KMS-11 (cell line): ENCODE results near the gene CDC42BPA.

ENCODE experiments used
- H2AFZ ChIP-seq: fragments of 200-600 bp; sonication (generic); 2 replicates; pipeline ENCODE4 v1.6.1; 2016; ENCODE audit warnings: antibody characterized with exemption, mixed run types, low read depth
- H3K27ac ChIP-seq: fragments of 200-600 bp; sonication (generic); 2 replicates; pipeline ENCODE4 v1.6.1; 2016; ENCODE audit warnings: mild to moderate bottlenecking, mixed run types
- H3K27me3 ChIP-seq: fragments of 200-600 bp; sonication (generic); 2 replicates; pipeline ENCODE4 v1.6.1; 2017; ENCODE audit warnings: mild to moderate bottlenecking, low read depth, mixed run types, moderate library complexity; ENCODE audit not compliant: insufficient read depth
- H3K36me3 ChIP-seq: fragments of 200-600 bp; sonication (generic); 2 replicates; pipeline ENCODE4 v1.6.1; 2017; ENCODE audit warnings: mild to moderate bottlenecking, mixed run types; ENCODE audit not compliant: insufficient read depth
- H3K4me1 ChIP-seq: fragments of 200-600 bp; sonication (generic); 2 replicates; pipeline ENCODE4 v1.6.1; 2016; ENCODE audit warnings: mild to moderate bottlenecking, low read depth, mixed run types; ENCODE audit not compliant: poor library complexity, severe bottlenecking
- H3K4me2 ChIP-seq: fragments of 200-600 bp; sonication (generic); 2 replicates; pipeline ENCODE4 v1.7.0; 2016; ENCODE audit warnings: mild to moderate bottlenecking, mixed run types
- H3K4me3 ChIP-seq: fragments of 200-600 bp; sonication (generic); IDR thresholded peaks from 2 replicates; pipeline ENCODE4 v1.6.1; 2017; ENCODE audit warnings: low read depth, low read length, mixed read lengths; ENCODE audit not compliant: insufficient read depth
- H3K79me2 ChIP-seq: fragments of 200-600 bp; sonication (generic); 2 replicates; pipeline ENCODE4 v1.6.1; 2016; ENCODE audit warnings: low read depth, mixed run types; ENCODE audit not compliant: insufficient read depth
- H3K9ac ChIP-seq: fragments of 200-600 bp; sonication (generic); 2 replicates; pipeline ENCODE4 v1.6.1; 2016; ENCODE audit warnings: mild to moderate bottlenecking, mixed run types
- H4K20me1 ChIP-seq: fragments of 200-600 bp; sonication (generic); 2 replicates; pipeline ENCODE4 v1.6.1; 2016; ENCODE audit warnings: mild to moderate bottlenecking, mixed run types; ENCODE audit not compliant: insufficient read depth
- CTCF ChIP-seq: fragments of 200-600 bp; sonication (generic); conservative IDR thresholded peaks from 2 replicates; pipeline ENCODE4 v1.6.1; 2017; ENCODE audit warnings: low read depth, mild to moderate bottlenecking, antibody characterized with exemption, low read length, moderate library complexity, mixed read lengths

CDC42BPA gene

GRCh38 chr1:226962421-226963391 lies 355.6 kb downstream of the CDC42BPA start:
- H2AFZ ChIP-seq: no peak overlapping the region
- H3K36me3 ChIP-seq: no peaks in the 10 kb centered on the region; the same call in 1 of the 2 replicates
- H3K4me1 ChIP-seq: no peaks in the 10 kb centered on the region
- H3K4me2 ChIP-seq: no peak overlapping the region
- H3K27ac ChIP-seq: no peak overlapping the region
- no peak overlapping the region for H3K9ac ChIP-seq
- H3K4me3 ChIP-seq: no peak overlapping the region
- no peaks in the 10 kb centered on the region for H4K20me1 ChIP-seq
- peaks cover under 1% of the 10 kb centered on the region; the same call in 1 of the 2 replicates for H3K79me2 ChIP-seq
- no peak for TF ChIP-seq CTCF
- H3K27me3 ChIP-seq: no peaks in the 10 kb centered on the region

- no peak overlapping the region for H3K4me2 ChIP-seq
- no peaks in the 10 kb centered on the region for H4K20me1 ChIP-seq
- H3K36me3 ChIP-seq: no peaks in the 10 kb centered on the region; the same call in 1 of the 2 replicates
- H3K4me3 ChIP-seq: no peak overlapping the region
- H2AFZ ChIP-seq: no peak overlapping the region
- no peaks in the 10 kb centered on the region for H3K4me1 ChIP-seq
- TF ChIP-seq CTCF: no peak
- no peaks in the 10 kb centered on the region for H3K27me3 ChIP-seq
- peaks cover 7% of the 10 kb centered on the region; the same call in 1 of the 2 replicates for H3K79me2 ChIP-seq
- H3K27ac ChIP-seq: no peak overlapping the region
- H3K9ac ChIP-seq: no peak overlapping the region
These were observed 357.1 kb downstream of the CDC42BPA start for GRCh38 chr1:226960944-226961765.

GRCh38 chr1:226960256-226960655 lies 358.0 kb downstream of the CDC42BPA start:
- no peak for TF ChIP-seq CTCF
- Histone ChIP-seq H3K4me3 (no peak overlapping the region), H3K36me3 (no peaks in the 10 kb centered on the region; the same call in 1 of the 2 replicates), H3K27ac (no peak overlapping the region), H3K79me2 (peaks cover 7% of the 10 kb centered on the region; the same call in 1 of the 2 replicates), H3K27me3 (no peaks in the 10 kb centered on the region), H3K4me2 (no peak overlapping the region), H3K9ac (no peak overlapping the region), H2AFZ (no peak overlapping the region), H3K4me1 (no peaks in the 10 kb centered on the region), H4K20me1 (no peaks in the 10 kb centered on the region)

- H4K20me1 ChIP-seq: no peaks in the 10 kb centered on the region
- H3K79me2 ChIP-seq: peaks cover 19% of the 10 kb centered on the region; the same call in 1 of the 2 replicates
- H3K27ac ChIP-seq: no peak overlapping the region
- H3K4me1 ChIP-seq: no peaks in the 10 kb centered on the region
- no peak overlapping the region for H2AFZ ChIP-seq
- H3K4me2 ChIP-seq: no peak overlapping the region
- no peak overlapping the region for H3K9ac ChIP-seq
- no peak for TF ChIP-seq CTCF
- H3K4me3 ChIP-seq: no peak overlapping the region
- no peaks in the 10 kb centered on the region for H3K27me3 ChIP-seq
- H3K36me3 ChIP-seq: no peaks in the 10 kb centered on the region
These were observed 360.0 kb downstream of the CDC42BPA start for GRCh38 chr1:226958300-226958699.
